Vagina (tissue), 2 donors: ENCODE data around the gene NEDD4L. TPM values are rescaled to one million over a fixed set of nuclear protein-coding genes. Genes with fewer than 3 reads are reported as not detected.

Experiments used
- DNase-seq, 2 donors: peaks; one replicate each; pipeline ENCODE4 v3.0.0-alpha.2; 2017; ENCODE audit errors: extremely low spot score in 2 of 2
- H3K27ac ChIP-seq: fragments of 200-600 bp; sonication (generic); one replicate; pipeline ENCODE4 v1.5.1; 2019
- H3K27me3 ChIP-seq: fragments of 200-600 bp; sonication (generic); one replicate; pipeline ENCODE4 v1.5.1; 2019
- H3K36me3 ChIP-seq, 2 donors: fragments of 200-600 bp; sonication (generic); one replicate each; pipeline ENCODE4 v1.5.1; 2017 to 2019
- H3K4me1 ChIP-seq: fragments of 200-600 bp; sonication (generic); one replicate; pipeline ENCODE4 v1.5.1; 2019
- H3K4me3 ChIP-seq, 2 donors: fragments of 200-600 bp; sonication (generic); 1 replicate in 1 of 2; 2 replicates in 1 of 2; pipeline ENCODE4 v1.5.1; 2016 to 2019
- H3K9me3 ChIP-seq: fragments of 200-600 bp; sonication (generic); one replicate; pipeline ENCODE4 v1.5.1; 2019
- POLR2A ChIP-seq, 2 donors: fragments of 450-650 bp; IDR thresholded peaks; one replicate each; pipeline ENCODE4 v1.6.1; 2017; ENCODE audit warnings: antibody characterized with exemption in 2 of 2, mild to moderate bottlenecking in 2 of 2, moderate library complexity in 2 of 2
- POLR2AphosphoS5 ChIP-seq, 2 donors: sonication (generic); formaldehyde crosslinking; IDR thresholded peaks; one replicate each; pipeline ENCODE4 v1.9.0; 2017; ENCODE audit warnings: antibody characterized with exemption in 2 of 2, mild to moderate bottlenecking in 2 of 2, low read depth in 1 of 2; ENCODE audit not compliant: insufficient read depth in 1 of 2
- intact Hi-C: fragments of 100-400 bp; cut with DNase I; formaldehyde crosslinking; loops from one replicate; pipeline ENCODE4 v1.15.1; 2023
- total RNA-seq: library from RNA; depleted of rRNA; stranded (reverse); fragments of >200 nt; gene quantifications from one replicate; pipeline ENCODE4 v1.2.3, GENCODE V29; 2016
- TF ChIP-seq, protein P1 (sequence below), 3 experiments: fragments of 450-650 bp in 2 of 3; fragments of 200-600 bp in 1 of 3; sonication (generic) in 1 of 3; IDR thresholded peaks; one replicate each; pipeline ENCODE4 v1.5.1; 2017 to 2019; ENCODE audit warnings: antibody characterized with exemption in 3 of 3, mild to moderate bottlenecking in 2 of 3, moderate library complexity in 2 of 3

The NEDD4L gene
- total RNA-seq, 1 donor from 2014 or later = 42.2 TPM

DNA sequence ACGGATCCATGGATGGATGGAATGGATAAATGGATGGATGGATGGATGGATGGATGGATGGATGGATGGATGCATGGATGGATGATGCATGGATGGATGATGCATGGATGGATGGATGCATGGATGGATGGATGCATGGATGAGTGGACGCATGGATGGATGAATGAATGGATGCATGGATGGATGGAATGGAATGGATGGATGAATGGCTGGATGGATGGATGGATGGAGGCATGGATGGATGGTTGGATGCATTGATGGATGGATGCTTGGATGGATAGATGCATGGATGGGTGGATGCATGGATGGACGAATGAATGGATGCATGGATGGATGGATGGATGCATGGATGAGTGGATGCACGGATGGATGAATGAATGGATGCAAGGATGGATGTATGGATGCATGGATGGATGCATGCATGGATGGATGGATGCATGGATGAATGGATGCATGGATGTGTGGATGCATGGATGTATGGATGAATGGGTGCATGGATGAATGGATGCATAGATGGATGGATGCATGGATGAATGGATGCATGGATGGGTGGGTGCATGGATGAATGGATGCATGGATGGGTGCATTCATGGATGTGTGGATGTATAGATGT, 375.7 kb downstream of the NEDD4L start:
- Histone ChIP-seq H3K36me3 (no peaks in the 10 kb centered on the region), H3K4me1 (peaks cover 12% of the 10 kb centered on the region), H3K27ac (no peak overlapping the region), H3K27me3 (no peaks in the 10 kb centered on the region), H3K9me3 (no peaks in the 10 kb centered on the region), H3K4me3 (no peak overlapping the region)
- no peak for DNase-seq
- intact Hi-C loops = no loop called here
- no peak for TF ChIP-seq POLR2A (IDR thresholded peaks at IDR 0.05)
- TF ChIP-seq, protein P1, sequence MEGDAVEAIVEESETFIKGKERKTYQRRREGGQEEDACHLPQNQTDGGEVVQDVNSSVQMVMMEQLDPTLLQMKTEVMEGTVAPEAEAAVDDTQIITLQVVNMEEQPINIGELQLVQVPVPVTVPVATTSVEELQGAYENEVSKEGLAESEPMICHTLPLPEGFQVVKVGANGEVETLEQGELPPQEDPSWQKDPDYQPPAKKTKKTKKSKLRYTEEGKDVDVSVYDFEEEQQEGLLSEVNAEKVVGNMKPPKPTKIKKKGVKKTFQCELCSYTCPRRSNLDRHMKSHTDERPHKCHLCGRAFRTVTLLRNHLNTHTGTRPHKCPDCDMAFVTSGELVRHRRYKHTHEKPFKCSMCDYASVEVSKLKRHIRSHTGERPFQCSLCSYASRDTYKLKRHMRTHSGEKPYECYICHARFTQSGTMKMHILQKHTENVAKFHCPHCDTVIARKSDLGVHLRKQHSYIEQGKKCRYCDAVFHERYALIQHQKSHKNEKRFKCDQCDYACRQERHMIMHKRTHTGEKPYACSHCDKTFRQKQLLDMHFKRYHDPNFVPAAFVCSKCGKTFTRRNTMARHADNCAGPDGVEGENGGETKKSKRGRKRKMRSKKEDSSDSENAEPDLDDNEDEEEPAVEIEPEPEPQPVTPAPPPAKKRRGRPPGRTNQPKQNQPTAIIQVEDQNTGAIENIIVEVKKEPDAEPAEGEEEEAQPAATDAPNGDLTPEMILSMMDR (IDR thresholded peaks at IDR 0.05) = no peak
- TF ChIP-seq POLR2AphosphoS5 (IDR thresholded peaks at IDR 0.05; ENCODE audit: insufficient read depth in 1 of 2, low read depth in 1 of 2) = no peak

DNA sequence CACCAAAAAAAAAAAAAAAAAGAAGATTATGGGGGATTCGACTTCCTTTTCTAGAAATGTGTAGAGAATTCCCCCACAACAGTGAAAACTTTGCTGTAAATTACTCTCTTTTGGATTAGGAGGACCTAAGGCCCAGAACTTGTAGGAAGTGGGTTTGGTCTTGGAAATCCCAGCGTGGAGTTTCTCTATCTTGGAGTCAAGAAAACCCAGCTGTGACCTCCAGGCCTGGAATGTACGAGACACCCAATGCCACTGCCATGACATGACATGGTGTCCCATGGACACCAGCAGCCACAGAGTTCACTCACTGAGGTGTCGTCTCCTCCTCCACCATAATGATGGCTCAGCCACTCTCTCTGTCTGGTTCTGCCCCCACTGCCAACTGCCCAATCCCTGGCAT, 382.6 kb downstream of the NEDD4L start:
- no peak for DNase-seq
- Histone ChIP-seq H3K4me3 (no peak overlapping the region), H3K27me3 (no peaks in the 10 kb centered on the region), H3K4me1 (no peaks in the 10 kb centered on the region), H3K27ac (no peak overlapping the region), H3K9me3 (no peaks in the 10 kb centered on the region), H3K36me3 (no peaks in the 10 kb centered on the region)
- TF ChIP-seq POLR2A (IDR thresholded peaks at IDR 0.05) = no peak
- no peak for TF ChIP-seq POLR2AphosphoS5 (IDR thresholded peaks at IDR 0.05; ENCODE audit: insufficient read depth in 1 of 2, low read depth in 1 of 2)
- TF ChIP-seq, protein P1 (IDR thresholded peaks at IDR 0.05) = no peak
- intact Hi-C loops = no loop called here

DNA sequence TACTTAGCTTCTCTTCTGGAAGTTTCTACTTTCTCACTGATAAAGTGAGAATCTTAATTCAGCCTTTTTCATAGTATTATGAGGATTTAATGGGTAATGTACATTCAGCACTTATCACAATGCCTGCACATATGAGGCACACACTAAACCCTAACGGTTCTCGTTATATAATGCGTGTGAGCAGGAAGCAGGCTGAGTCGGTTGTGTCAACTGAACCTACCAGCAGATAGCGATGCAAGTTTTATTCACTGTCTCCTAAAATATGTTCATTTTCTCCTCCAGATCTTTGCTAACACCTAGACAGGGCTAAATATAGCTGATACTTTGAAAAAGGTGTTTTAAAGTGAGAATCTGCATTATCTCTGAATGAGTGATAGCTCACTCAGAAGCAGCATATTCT, 383.3 kb downstream of the NEDD4L start:
- no peak overlapping the region for H3K4me3 ChIP-seq
- intact Hi-C loops = no loop called here

DNA sequence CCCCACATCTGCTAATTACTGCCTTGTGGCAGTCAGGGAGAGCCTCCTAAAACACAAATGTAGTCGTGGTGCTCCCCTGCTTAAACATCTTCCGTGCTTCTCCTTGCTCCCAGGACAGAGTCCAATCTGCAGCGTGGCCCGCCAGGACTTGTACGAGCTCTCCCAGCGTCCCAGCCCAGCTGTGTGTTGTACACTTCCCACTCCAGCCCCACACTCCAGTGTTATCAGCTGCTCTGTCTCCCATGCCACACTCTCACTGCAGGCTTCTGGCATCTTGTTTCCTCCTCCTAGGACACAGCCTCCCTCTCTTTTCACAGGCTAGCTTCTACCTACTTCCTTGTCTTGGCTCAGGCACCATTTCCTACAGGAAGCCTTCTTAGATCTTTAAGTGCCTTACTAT, 385.4 kb downstream of the NEDD4L start:
- Histone ChIP-seq H3K4me1 (no peaks in the 10 kb centered on the region), H3K36me3 (no peaks in the 10 kb centered on the region), H3K9me3 (no peaks in the 10 kb centered on the region), H3K27me3 (no peaks in the 10 kb centered on the region), H3K27ac (no peak overlapping the region), H3K4me3 (no peak overlapping the region)
- no peak for DNase-seq
- TF ChIP-seq POLR2A (IDR thresholded peaks at IDR 0.05) = no peak
- no peak for TF ChIP-seq POLR2AphosphoS5 (IDR thresholded peaks at IDR 0.05; ENCODE audit: insufficient read depth in 1 of 2, low read depth in 1 of 2)
- TF ChIP-seq, protein P1 (IDR thresholded peaks at IDR 0.05) = no peak
- intact Hi-C loops = no loop called here

More for the DNA sequence above, 383.3 kb downstream of the NEDD4L start:
- Histone ChIP-seq H3K36me3 (no peaks in the 10 kb centered on the region), H3K4me1 (no peaks in the 10 kb centered on the region), H3K27me3 (no peaks in the 10 kb centered on the region), H3K9me3 (no peaks in the 10 kb centered on the region), H3K27ac (no peak overlapping the region)
- TF ChIP-seq POLR2A (IDR thresholded peaks at IDR 0.05) (no peak), POLR2AphosphoS5 (IDR thresholded peaks at IDR 0.05; ENCODE audit: insufficient read depth in 1 of 2, low read depth in 1 of 2) (no peak)
- TF ChIP-seq, protein P1 (IDR thresholded peaks at IDR 0.05) = no peak
- no peak for DNase-seq

DNA sequence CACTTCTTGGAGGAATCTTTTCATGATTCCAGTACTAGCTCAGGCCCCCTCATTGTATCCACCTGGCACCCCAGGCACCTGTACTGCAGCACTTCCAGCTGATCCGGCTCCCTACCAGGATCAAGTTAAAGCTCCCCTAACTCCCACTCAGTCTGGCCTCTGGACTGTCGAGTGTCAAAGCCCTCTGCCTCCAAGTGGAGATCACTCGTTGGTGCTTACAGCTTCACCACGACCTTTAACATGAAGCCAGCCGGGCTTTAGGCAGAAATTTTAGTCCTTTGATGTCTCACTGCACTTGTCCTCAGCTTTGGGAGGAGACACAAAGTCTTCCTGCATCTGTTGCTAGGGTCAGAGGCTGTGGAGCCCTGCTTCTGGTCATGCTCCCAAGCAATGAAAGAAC, 387.2 kb downstream of the NEDD4L start:
- TF ChIP-seq, protein P1 (IDR thresholded peaks at IDR 0.05) = no peak
- TF ChIP-seq POLR2A (IDR thresholded peaks at IDR 0.05) (no peak), POLR2AphosphoS5 (IDR thresholded peaks at IDR 0.05; ENCODE audit: insufficient read depth in 1 of 2, low read depth in 1 of 2) (no peak)
- Histone ChIP-seq H3K4me3 (no peak overlapping the region), H3K9me3 (no peaks in the 10 kb centered on the region), H3K4me1 (no peaks in the 10 kb centered on the region), H3K36me3 (no peaks in the 10 kb centered on the region), H3K27ac (no peak overlapping the region), H3K27me3 (no peaks in the 10 kb centered on the region)
- DNase-seq = no peak
- intact Hi-C loops = no loop called here
